HG03575 (cell line): ENCODE results near the gene BSDC1.
"Not testable (repeated sequence)": the region's sequence is repeated elsewhere in the genome, so short reads cannot be mapped to it uniquely, and the experiment has no call there.

Experiments used
- ATAC-seq: cut with Tn5 transposase; IDR thresholded peaks from one replicate; pipeline ENCODE4 v1.9.1; 2021; ENCODE audit not compliant: unreplicated experiment, insufficient number of reproducible peaks, low FRiP score; ENCODE audit errors: extremely low read depth

The BSDC1 gene

GRCh38 chr1:32362474-32363313 is 31.5 kb downstream of the BSDC1 start, which contains the start of the genes FAM229A and TSSK3:
Gene FAM229A (minus strand): TSS chr1:32362485. CDS start chr1:32362091, 394 bp downstream.
Gene TSSK3 (plus strand): TSS chr1:32362539. CDS start chr1:32362702, 163 bp downstream.
- ATAC-seq = no peak

- no peak for ATAC-seq
Observed at GRCh38 chr1:32361674-32362473, 32.4 kb downstream of the BSDC1 start.

GRCh38 chr1:32361308-32361673 is 33.0 kb downstream of the BSDC1 start:
- no peak for ATAC-seq

- no peak for ATAC-seq
Observed at GRCh38 chr1:32358435-32358834, 35.8 kb downstream of the BSDC1 start.

DNA sequence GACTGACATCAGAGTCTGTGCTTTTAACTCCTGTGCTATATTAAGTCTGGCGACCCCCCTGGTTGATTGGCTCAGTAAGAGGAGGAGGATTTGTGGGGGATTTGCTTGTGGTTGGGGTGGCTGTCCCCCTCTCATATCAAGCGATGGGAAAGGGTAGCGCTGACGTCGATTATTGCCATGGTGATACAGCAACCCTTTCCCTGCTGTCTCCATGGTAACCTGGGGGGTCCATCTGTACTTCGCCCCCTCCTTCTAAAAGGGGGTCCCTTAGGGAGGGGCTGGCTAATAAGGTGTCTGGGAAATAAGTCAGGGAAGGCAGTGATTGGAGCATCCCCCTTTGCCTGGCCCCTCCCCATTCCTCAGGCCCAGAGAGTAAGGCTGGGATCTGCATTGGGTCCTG is 36.6 kb downstream of the BSDC1 start:
- ATAC-seq = no peak

- ATAC-seq = no peak
Observed at GRCh38 chr1:32356478-32356877, 37.8 kb downstream of the BSDC1 start.

DNA sequence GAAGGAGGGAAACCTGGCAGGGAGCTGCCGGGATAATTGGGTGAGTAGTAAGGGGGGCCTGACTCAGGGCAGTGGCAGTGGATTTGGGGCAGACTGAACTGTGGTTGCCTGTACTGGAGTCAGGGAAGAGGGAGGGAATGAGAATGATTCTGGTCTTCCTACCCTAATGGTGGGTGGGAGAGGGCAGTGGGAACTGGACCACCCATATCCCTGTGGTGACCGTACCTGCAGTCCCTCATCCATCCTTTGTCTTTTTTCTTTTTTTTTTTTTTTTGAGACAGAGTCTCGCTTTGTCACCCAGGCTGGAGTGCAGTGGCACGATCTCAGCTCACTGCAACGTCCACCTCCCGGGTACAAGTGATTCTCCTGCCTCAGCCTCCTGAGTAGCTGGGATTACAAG is 38.5 kb downstream of the BSDC1 start:
- not testable (repeated sequence) for ATAC-seq

- no peak for ATAC-seq
Observed at GRCh38 chr1:32353886-32354570, 40.2 kb downstream of the BSDC1 start.

DNA sequence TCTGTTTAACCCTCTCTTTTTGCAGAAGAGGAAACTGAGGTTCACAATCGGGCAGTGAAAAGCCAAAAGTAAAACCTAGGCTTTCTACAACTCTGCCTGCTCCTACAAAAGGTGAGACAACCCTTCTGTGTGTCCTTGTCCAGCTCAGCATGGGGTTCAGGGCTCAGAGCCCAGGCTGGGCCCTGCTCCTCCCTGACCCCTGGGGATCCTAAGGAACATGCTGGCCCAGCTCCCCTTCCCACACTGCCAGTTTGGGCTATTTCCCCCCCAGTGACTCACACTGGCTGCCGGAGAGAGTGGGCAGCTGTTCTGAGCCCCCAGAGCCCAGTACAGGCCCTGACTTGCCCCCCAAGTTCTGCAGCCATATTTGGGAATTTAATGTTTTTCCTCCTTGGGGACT is 40.8 kb downstream of the BSDC1 start:
- no peak for ATAC-seq

DNA sequence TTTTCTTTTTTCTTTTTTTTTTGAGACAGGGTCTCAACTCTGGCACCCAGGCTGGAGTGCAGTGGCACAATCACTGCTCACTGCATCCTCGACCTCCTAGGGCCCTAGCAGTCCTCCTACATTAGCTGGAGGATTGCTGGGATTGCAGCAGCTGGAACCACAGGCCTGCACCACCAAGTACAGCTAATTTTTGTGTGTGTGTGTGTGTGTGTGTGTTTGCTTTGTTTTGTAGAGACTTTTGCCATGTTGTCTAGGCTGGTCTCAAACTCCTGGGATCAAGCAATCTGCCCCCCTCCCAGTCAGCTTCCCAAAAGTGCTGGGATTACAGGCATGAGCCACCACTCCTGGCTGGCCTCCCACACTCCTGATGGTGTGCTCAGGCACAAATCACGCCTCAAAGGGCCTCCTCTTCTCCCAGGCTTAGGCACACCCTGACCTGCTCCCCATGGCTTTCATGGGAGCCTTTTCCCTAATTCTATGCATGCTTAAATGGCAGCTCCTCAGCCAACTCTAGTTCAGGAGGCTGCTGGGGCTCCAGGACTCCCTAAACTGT is 41.3 kb downstream of the BSDC1 start:
- no peak for ATAC-seq

GRCh38 chr1:32352239-32352745 is 41.9 kb downstream of the BSDC1 start:
- ATAC-seq = no peak

- ATAC-seq = no peak
Observed at GRCh38 chr1:32351399-32352238, 42.6 kb downstream of the BSDC1 start.

DNA sequence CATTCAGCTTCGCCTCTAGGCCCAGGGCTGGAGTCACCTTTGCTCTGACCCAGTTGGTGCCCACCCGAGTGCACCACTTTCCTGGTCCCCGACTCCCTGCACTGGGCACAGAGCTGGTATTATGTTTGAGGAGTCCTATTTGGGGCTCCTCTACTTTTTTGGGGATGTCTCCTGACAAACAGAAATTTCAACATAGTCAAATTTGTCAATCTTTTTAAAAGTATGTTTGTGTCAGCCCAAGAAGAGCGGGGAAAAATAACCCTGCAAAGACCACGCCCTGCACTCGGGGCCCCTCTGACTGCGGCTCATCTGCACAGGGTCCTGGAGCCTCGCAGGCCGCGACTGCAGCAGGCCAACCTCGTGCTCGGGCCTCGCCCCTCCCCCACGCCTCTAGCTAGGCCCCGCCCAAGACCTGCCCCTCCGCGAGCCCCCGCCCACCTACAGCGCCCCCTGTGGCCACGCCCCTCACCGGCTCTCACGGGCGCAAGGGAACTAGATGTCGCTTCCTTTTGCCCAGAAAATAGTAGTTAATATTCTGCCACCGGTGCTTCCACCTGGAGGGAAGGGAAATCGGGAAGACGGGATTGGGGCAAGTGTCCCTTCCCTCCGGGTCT is 43.3 kb downstream of the BSDC1 start:
- ATAC-seq = no peak

DNA sequence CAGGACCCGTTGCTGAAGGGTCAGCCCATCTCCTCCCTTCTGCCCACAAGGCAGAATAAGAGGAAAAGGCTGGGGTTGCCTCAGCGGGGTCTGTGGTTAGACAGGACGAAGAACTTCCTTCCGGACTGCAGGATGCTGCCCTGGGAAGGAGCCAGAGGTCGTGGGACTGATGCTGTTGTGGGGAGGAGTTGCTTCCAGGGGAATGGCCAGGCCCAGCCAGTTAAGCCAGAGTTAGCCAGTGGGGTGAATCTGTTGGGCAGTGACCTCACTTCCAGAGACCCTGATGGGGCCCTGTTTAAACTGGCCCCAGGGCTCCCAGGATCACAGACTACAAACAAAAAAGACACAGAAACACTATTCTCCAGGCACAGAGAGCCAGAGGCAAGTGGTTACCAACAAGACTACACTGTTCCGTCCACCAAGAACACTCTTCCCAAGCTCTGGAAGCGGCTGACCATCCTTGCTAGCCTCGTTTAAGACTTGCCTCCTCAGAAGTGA is 45.0 kb downstream of the BSDC1 start:
- ATAC-seq = no peak

DNA sequence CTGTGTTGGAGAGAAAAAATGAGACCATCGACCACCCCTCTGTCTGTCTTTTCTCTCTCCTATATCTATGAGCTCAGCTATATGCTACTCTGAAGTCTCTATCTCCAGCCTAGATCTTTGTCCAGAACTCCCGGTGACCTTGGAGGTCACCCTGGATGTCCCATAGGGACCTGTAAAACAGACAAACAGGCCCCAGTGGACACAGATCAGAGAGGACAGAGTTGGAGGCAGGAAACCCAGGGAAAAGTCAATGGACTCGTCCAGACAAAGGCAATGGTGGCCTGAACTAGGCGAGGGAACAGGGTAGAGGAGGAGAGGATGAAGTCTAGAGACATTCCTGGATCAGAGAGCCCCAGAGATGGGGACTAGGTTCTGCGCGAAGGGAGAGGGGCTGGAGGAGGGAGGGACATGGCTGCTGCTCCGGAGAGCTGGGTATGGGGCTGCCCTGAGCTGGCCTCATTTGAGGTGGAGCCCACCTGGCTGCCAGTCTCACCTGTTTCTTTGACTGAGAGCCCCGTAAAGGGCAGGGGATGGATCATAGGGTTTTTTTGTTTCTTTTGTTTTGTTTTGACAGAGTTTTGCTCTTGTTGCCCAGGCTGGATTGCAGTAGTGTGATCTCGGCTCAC is 47.6 kb downstream of the BSDC1 start:
- no peak for ATAC-seq

DNA sequence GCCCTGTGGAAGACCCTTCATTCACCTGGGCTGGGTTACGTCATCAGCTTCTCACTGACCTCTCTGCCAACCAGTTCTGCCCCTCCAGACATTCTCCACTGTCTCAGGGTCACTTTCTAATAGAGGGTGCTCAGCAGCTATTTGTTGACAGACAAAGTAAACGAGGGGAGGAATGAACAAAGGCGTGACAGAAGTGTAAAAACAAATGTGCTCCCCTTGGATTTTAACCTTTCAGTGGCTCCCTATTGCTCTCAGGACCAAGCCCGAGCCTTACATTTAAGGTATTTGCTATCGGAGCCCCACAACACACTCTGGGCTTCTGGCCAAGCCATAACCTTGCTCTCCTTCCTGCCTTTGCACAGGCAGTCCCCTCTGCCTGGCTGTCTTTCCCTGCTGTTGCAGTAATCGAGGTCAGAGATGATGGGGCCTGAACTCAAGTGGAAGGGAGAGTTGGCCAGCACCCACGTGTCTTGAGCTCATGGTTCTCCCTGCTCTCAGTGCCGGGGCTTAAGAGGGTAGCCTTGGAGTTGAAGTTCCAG is 48.9 kb downstream of the BSDC1 start:
- no peak for ATAC-seq

GRCh38 chr1:32342704-32343103 is 51.5 kb downstream of the BSDC1 start:
- ATAC-seq = no peak
